NK-92 treated with Interleukin-12 subunit alpha and Interleukin-12 subunit beta, amount 100 ng/mL, for 24 hours (cell line): ENCODE data around the gene RPUSD4.

ENCODE experiments used
- DNase-seq: peaks from one replicate; lab custom pipeline; 2025; lab: John Stamatoyannopoulos, UW

RPUSD4 gene

GRCh38 chr11:126181939-126182730 is 29.3 kb downstream of the RPUSD4 start:
- no peak for DNase-seq

GRCh38 chr11:126176853-126177470 is 34.5 kb downstream of the RPUSD4 start:
- no peak for DNase-seq

- DNase-seq: no peak
Measured at GRCh38 chr11:126175393-126175792, 36.1 kb downstream of the RPUSD4 start.

- DNase-seq: no peak
Measured at GRCh38 chr11:126174816-126175215, 36.6 kb downstream of the RPUSD4 start.

GRCh38 chr11:126173257-126173656 is 38.2 kb downstream of the RPUSD4 start:
- no peak for DNase-seq

GRCh38 chr11:126172596-126173038 is 38.8 kb downstream of the RPUSD4 start:
- DNase-seq: no peak

- DNase-seq: no peak
Measured at GRCh38 chr11:126169291-126169690, 42.2 kb downstream of the RPUSD4 start.

GRCh38 chr11:126167488-126167887 is 44.0 kb downstream of the RPUSD4 start:
- no peak for DNase-seq

- DNase-seq: no peak
Measured at GRCh38 chr11:126166413-126166812, 45.0 kb downstream of the RPUSD4 start.

- DNase-seq: no peak
Measured at GRCh38 chr11:126165757-126166156, 45.7 kb downstream of the RPUSD4 start.

GRCh38 chr11:126165311-126165720 is 46.1 kb downstream of the RPUSD4 start:
- no peak for DNase-seq

- no peak for DNase-seq
Measured at GRCh38 chr11:126164781-126165180, 46.7 kb downstream of the RPUSD4 start.

GRCh38 chr11:126163779-126164178 is 47.7 kb downstream of the RPUSD4 start:
- no peak for DNase-seq

GRCh38 chr11:126163074-126163700 is 48.3 kb downstream of the RPUSD4 start:
- DNase-seq: no peak

- no peak for DNase-seq
Measured at GRCh38 chr11:126162306-126163030, 49.0 kb downstream of the RPUSD4 start.

GRCh38 chr11:126161023-126161391 is 50.4 kb downstream of the RPUSD4 start:
- DNase-seq: no peak

- no peak for DNase-seq
Measured at GRCh38 chr11:126160345-126161022, 51.0 kb downstream of the RPUSD4 start.

GRCh38 chr11:126159719-126160344 is 51.6 kb downstream of the RPUSD4 start:
- DNase-seq: no peak

- no peak for DNase-seq
Measured at GRCh38 chr11:126158054-126158791, 53.2 kb downstream of the RPUSD4 start.

GRCh38 chr11:126157326-126158030 is 54.0 kb downstream of the RPUSD4 start:
- no peak for DNase-seq
